Ureter (tissue), 1 donor: ENCODE measurements around the gene ETS2. TPM values are rescaled to one million over a fixed set of nuclear protein-coding genes. Genes with fewer than 3 reads are reported as not detected.

Experiments used
- DNase-seq: peaks from one replicate; pipeline ENCODE4 v3.0.0-alpha.2; 2020; ENCODE audit warnings: low spot score
- total RNA-seq: library from RNA; stranded (reverse); gene quantifications from one replicate; pipeline ENCODE4 v1.2.4, GENCODE V29; 2023
- donor health status: DM: yes; HTN: yes; CAD: no.

ETS2 gene
- total RNA-seq, 1 donor from 2014 or later: 221 TPM

- no peak for DNase-seq
Observed at GRCh38 chr21:38802050-38803026, 3.4 kb upstream of the ETS2 start.

GRCh38 chr21:38803075-38803660 lies 2.6 kb upstream of the ETS2 start:
- no peak for DNase-seq

- no peak for DNase-seq
Observed at GRCh38 chr21:38804030-38804788, 1.5 kb upstream of the ETS2 start.

- peak; percentile 83 for DNase-seq
Observed at GRCh38 chr21:38804789-38805327, 871 bp upstream of the ETS2 start.

- DNase-seq: peak; percentile 62
Observed at GRCh38 chr21:38806153-38806941, 618 bp downstream of the ETS2 start.

GRCh38 chr21:38806942-38807284 lies 1.2 kb downstream of the ETS2 start:
- no peak for DNase-seq

GRCh38 chr21:38807441-38807871 lies 1.7 kb downstream of the ETS2 start:
- DNase-seq: no peak

GRCh38 chr21:38807986-38808385 lies 2.3 kb downstream of the ETS2 start:
- no peak for DNase-seq

- DNase-seq: no peak
Observed at GRCh38 chr21:38809198-38809878, 3.6 kb downstream of the ETS2 start.

GRCh38 chr21:38810034-38810825 lies 4.5 kb downstream of the ETS2 start:
- no peak for DNase-seq

- DNase-seq: no peak
Observed at GRCh38 chr21:38810826-38811164, 5.1 kb downstream of the ETS2 start.

GRCh38 chr21:38811257-38811656 lies 5.5 kb downstream of the ETS2 start:
- no peak for DNase-seq

GRCh38 chr21:38813143-38813542 lies 7.4 kb downstream of the ETS2 start:
- no peak for DNase-seq

GRCh38 chr21:38813547-38813946 lies 7.8 kb downstream of the ETS2 start:
- no peak for DNase-seq

- DNase-seq: no peak
Observed at GRCh38 chr21:38814126-38815059, 8.7 kb downstream of the ETS2 start.

GRCh38 chr21:38815060-38815405 lies 9.3 kb downstream of the ETS2 start:
- no peak for DNase-seq

GRCh38 chr21:38816400-38816977 lies 10.8 kb downstream of the ETS2 start:
- DNase-seq: no peak
